Activated T-helper 9 cell treated with anti-CD3 and anti-CD28 coated beads, Interleukin-2, amount 50 U/mL, for 16 hours (primary cell): ENCODE measurements around the gene FGGY.
A peak's percentile ranks its signal among the peaks of the same experiment; 100 is the strongest.

Experiments
- DNase-seq: peaks from one replicate; pipeline ENCODE4 v3.0.0-alpha.2; 2020; ENCODE audit warnings: low read depth

FGGY gene

GRCh38 chr1:59737638-59738037, 440.7 kb downstream of the FGGY start:
- no peak for DNase-seq

DNA sequence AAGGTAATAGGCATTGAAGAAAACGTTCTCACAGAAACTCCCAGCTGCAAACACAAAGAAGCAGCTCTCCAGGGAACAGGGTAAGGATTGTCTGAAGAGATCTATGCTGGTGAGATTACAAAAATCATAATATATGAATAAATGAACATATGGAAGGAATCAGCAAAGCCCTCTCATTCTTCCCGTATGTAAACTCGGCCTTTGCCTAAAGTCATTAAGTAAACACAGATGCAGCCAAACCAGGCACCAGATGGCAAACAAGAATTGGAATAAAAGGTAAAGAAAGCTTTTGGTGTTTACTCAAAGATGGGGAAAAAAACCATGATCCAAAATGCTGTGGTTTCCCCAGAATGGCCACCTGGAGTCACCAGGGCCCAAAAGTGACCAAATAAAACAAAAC, 441.3 kb downstream of the FGGY start:
- no peak for DNase-seq

DNA sequence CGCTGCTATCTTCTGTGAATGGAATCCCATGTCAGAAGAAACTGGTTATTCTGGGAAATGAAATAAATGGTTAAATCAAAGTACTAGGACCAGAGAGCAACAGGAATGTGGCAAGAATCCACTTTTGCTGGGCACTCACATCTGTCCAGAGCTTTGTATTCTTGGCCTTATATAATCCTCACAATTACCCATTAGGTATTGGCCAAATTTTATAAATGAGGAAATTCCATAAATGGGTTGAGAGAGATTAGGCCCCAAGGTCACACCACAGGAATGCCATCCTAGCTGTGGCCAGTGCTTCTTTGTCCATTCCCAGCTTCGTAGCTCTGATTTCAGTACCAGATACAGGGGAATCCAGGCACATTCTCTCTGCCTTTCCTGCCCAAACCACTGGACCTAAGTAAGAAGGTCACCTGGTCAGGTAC, 441.7 kb downstream of the FGGY start:
- DNase-seq = no peak

- no peak for DNase-seq
These were observed 442.2 kb downstream of the FGGY start for GRCh38 chr1:59739111-59739510.

GRCh38 chr1:59742526-59742925, 445.6 kb downstream of the FGGY start:
- DNase-seq = no peak

DNA sequence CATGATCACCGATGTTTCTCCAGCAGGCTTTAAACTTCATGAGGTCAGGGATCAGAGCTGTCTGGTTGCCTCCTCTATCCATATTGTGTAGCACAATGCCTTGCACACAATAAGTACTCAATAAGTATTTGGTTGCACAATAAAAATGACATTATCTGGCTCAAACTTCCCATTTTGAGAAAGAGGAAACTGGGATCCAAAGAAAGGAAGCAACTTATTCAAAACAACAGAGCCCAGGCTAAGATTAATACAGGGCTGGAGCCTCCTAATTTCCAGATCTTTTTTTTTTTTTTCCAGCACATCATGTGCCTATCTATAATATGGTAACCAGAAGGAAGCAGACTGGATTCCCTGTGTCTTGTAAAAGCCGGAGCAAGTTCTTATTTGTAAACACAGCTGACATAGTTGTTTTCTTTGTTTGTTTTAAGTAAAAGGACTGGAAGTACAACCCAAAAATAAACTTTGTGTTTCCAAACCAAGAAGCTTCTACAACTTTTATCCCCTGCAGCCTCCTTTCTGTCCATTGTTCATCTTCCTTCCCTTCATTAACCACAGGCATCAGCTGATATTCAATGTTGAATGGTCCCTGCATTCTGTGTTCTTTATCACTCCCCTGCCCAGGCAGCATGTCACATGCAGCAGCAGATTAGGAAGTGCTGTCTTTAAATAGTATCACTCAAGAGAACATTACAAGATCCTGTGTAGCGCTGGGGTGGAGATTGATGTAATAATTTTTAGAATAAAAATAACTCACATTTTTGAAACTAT, 446.6 kb downstream of the FGGY start:
- DNase-seq = no peak

DNA sequence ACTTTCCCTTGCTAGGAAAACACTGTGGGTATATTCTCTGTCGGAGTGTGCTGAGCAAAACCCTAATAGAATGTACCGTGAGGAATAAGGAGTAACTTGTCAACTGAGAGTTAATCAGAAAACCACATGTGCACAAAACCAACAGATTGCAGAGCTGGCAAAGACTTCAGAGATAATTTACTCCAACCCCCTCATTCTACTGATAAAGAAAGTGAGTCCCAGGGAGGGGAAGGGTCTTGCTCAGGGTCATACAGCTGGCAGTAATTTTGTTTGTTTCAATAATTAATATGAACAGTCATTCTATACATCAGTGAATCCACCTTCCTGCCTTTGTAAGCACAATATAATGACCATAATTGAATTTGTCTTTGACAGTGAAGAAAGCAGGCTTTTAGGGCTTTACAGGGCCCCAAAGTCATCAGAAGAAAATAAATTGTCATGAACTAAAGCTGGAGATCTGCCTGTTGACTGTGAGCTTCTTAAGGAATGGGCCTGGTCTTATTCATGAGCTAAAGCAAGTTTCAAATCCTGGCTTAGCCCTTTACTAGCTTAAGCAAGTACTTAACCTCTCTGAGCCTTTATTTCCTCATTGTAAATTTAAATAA, 450.6 kb downstream of the FGGY start:
- no peak for DNase-seq

- no peak for DNase-seq
These were observed 451.2 kb downstream of the FGGY start for GRCh38 chr1:59748123-59748522.

DNA sequence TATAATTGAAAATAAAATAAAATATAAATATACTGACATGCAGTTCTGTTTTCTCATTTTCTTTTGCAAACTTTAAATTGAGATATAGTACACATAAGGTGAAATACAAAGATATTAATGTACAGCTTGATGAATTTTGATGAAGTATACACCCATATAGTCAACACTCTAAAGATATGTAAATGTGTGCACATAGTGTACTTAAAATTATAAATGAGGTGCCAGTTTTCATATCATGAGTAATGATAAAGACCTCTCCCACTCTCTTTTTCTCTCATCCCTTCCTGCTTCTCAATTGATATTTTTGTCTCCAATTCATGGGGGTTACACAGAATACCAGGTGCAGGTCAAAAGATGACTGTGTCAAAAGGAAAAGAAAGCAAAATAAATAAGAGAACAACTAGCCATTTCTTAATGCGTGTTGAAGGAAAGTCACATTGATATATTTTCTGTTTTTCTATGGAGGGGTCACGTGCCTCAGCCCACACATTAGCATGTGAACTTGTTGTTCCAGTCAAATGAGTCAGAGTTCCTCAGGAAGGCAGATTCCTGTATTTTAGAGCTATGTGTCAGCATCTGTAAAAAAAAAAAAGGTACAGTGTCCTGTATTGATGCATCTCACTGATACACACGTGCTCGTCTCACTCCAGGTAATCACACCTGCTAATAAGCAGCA, 453.6 kb downstream of the FGGY start:
- no peak for DNase-seq

DNA sequence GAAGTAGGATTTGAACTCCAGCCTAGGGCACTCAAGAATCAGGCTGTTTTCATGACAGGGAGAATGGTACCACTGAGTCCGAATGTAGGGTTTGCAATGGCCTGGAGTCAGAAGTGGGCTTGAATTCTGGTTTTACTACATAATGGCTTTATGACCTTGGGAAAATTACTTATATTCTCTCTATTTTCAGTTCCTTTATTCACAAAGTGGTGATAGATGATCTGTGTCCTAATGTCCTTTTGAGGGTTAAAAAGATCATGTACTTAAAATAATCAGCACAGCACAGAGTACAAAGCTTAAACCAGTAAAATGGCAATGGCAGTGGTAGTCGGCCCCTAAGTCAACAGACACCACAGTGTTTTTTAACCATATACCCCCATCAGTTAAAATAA, 454.1 kb downstream of the FGGY start:
- DNase-seq = no peak

DNA sequence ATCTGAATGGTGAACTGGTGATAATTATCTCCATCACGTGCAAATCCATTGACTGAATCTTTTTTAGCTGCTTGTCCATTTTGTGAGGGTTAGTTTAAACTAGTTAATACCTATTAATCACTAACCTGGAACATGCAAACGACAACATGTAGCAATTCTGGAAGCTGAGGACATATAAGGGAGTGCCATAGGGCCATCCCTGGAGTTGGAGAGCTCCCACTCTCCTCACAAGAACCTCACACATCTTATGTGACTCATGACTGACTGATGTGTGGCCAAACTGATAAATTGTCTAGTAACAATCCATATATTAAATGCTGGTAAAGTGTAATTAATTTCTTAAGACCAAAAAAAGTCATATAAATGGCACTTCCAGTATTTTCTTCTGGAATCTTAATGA, 454.9 kb downstream of the FGGY start:
- no peak for DNase-seq

- no peak for DNase-seq
These were observed 455.9 kb downstream of the FGGY start for GRCh38 chr1:59752556-59753414.

GRCh38 chr1:59755069-59755685, 458.3 kb downstream of the FGGY start:
- no peak for DNase-seq

GRCh38 chr1:59757197-59757747, 460.4 kb downstream of the FGGY start:
- no peak for DNase-seq

- peak; percentile 32 for DNase-seq
These were observed 462.4 kb downstream of the FGGY start for GRCh38 chr1:59759156-59759925.

- DNase-seq = no peak
These were observed 464.5 kb downstream of the FGGY start for GRCh38 chr1:59761443-59761842.

GRCh38 chr1:59763418-59763817, 466.5 kb downstream of the FGGY start:
- no peak for DNase-seq

DNA sequence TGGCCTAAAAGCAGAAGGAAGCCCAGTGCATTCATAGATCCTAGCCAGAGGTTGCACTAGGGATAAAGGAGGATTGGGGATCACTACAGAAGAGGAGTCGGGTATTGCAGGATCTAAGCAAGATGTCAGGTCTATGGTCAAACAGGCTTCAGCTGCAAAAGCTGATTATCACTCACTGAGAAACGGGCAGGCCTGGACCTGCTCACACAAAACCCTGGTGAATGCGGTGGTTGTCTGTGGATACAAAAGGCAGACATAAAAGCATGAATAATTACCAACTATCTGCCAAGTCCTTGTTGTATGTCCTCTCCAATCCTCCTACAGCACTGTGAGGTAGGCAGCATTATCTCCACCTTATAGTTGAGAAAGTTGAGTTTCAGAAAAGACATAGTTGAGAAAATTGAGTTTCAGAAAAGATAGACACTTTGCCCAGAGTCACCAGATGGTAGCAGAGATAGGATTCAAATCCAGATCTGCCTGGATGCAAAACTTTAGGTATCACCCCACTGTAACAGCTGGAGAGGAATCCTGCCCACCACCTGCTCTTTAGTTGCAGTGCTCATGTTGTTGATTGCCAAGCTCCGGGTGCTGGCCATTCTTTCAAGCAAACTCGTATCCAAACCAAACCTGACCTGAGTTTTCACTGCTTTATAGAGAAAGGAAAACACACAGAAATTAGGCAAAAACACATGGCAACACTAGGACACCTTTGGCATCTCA, 468.3 kb downstream of the FGGY start:
- DNase-seq = no peak

DNA sequence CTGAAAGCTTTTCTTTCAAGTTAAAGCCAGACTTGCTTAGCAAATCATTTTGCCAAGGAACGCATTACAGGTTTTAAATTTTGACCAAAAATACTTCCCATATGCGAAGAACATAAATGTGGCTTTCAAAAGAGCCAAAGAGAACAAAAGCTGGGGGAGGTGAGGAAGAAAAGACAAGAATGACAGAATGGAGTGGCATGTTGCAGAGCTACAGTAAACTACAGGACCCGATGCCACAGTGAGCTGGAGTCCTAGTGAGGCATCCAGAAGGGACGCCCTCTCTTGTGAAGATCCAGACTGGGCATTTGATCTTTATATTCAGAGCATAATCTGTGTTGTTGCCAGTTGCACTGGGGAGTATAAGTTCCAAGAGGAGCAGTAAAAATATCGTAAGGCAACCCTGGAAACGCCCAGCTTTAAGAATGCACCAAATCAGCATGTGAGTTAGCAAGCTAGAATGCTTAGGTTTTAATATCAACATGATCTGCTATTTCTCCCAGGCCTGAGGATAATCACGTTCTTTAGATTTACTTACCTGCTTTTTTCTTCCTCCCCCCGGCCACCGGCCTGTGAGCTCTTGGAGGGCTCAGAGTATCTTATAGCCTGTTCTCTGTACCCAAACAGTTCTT, 469.4 kb downstream of the FGGY start:
- DNase-seq = no peak

GRCh38 chr1:59767119-59767518, 470.2 kb downstream of the FGGY start:
- no peak for DNase-seq
